Measurements from ENCODE around the gene COA5.
A peak's percentile ranks its signal among the peaks of the same experiment; 100 is the strongest.

COA5 gene

DNA sequence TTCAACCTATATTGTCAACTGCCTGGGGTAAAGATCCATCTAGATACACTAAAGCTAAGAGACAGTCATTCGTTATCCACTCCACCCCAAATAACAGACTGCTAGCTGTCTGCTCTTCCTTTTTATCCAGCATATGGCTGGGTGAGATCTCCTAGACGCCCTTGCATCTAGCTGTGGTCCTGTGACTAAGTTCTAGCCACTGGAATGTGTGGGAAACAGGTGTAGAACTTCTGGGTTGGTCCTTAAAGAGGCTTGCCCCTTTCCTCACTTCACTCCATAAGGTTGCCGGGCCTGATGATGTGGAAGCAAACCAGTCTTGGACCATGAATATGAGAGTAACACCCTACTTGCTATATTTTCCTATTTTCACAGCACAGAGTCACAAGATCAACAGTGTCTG, 3.2 kb downstream of the COA5 start:
- no peak for DNase-seq
- H3K27me3 ChIP-seq (ENCODE audit: control insufficient read depth in 1 of 2, insufficient read depth in 1 of 2, low read length in 2 of 2) = no peaks in the 10 kb centered on the region
- no peak overlapping the region for H3K23ac ChIP-seq (ENCODE audit: low read length in 2 of 2)
- no peak overlapping the region for H2BK120ac ChIP-seq (ENCODE audit: low read depth, low read length)
- no peak overlapping the region for H3K27ac ChIP-seq (ENCODE audit: low read length, poor library complexity, severe bottlenecking)
- WGBS = 91% methylated on average over 1 of the region's 3 CpGs
- H2AFZ ChIP-seq (ENCODE audit: low read depth, low read length) = no peak overlapping the region
- peak overlapping the region; percentile 7 for H3K9ac ChIP-seq (ENCODE audit: low read length)
- H3K18ac ChIP-seq (ENCODE audit: low read depth in 1 of 2, low read length in 2 of 2) = no peak overlapping the region
- no peak overlapping the region for H3K14ac ChIP-seq (ENCODE audit: low read length in 2 of 2)
- no peak overlapping the region for H3K4me3 ChIP-seq (ENCODE audit: insufficient read depth in 1 of 2, low read depth in 1 of 2, low read length in 2 of 2)
- no peak overlapping the region for H2AK5ac ChIP-seq (ENCODE audit: low read length, severe bottlenecking)
- no peak overlapping the region for H3K4ac ChIP-seq (ENCODE audit: low read depth in 1 of 2, low read length in 2 of 2)
- no peak overlapping the region for H2BK12ac ChIP-seq (ENCODE audit: low read length in 2 of 2)
- peaks cover 25% of the 10 kb centered on the region for H3K79me1 ChIP-seq (replicated peaks; ENCODE audit: low read length, poor library complexity, severe bottlenecking)
- no peak overlapping the region for H2BK5ac ChIP-seq (ENCODE audit: low read depth, low read length, poor library complexity, severe bottlenecking)
- peaks cover 13% of the 10 kb centered on the region for H3K4me1 ChIP-seq (ENCODE audit: control insufficient read depth, insufficient read depth, low read depth, low read length)
- peaks cover 8 to 37% of the 10 kb centered on the region in 2 experiments for H3K36me3 ChIP-seq (ENCODE audit: control insufficient read depth in 1 of 2, insufficient read depth in 2 of 2, low read depth in 1 of 2, low read length in 2 of 2)
- no peak overlapping the region for H4K8ac ChIP-seq (ENCODE audit: low read length)
- H2BK15ac ChIP-seq (ENCODE audit: low read depth, poor library complexity, severe bottlenecking) = no peak overlapping the region
- H3K9me3 ChIP-seq (ENCODE audit: control insufficient read depth, low read length) = no peaks in the 10 kb centered on the region
- no peak overlapping the region for H3K4me2 ChIP-seq (ENCODE audit: low read length, poor library complexity, severe bottlenecking)
- H4K91ac ChIP-seq (ENCODE audit: low read length) = no peak overlapping the region

DNA sequence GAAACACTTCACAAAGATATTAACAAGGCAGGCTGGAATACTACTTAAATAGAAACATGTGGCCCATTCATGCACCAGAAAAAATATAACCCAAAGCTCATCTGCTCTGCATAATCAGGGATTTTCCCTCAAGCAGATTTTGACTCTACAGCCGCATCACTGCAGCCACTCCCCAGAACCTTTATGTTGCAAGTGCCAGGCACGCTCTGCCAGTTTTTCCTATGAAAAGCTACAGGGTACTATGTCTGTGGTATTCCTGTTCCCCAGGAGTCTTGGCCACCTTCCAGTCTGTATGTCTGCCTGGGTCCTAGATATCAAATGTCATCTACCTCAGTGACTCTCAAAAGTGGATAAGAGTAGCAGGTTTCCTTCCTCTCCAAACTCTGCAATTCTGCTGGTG, 3.8 kb downstream of the COA5 start:
- H2AK5ac ChIP-seq (ENCODE audit: low read length, severe bottlenecking) = no peak overlapping the region
- DNase-seq = no peak
- WGBS = 98% methylated on average over 2 of the region's 2 CpGs
- H3K4me2 ChIP-seq (ENCODE audit: low read length, poor library complexity, severe bottlenecking) = no peak overlapping the region
- H4K8ac ChIP-seq (ENCODE audit: low read length) = no peak overlapping the region
- no peak overlapping the region for H2BK12ac ChIP-seq (ENCODE audit: low read length in 2 of 2)
- H3K4ac ChIP-seq (ENCODE audit: low read depth in 1 of 2, low read length in 2 of 2) = no peak overlapping the region
- no peak overlapping the region for H2BK5ac ChIP-seq (ENCODE audit: low read depth, low read length, poor library complexity, severe bottlenecking)
- no peak overlapping the region for H4K91ac ChIP-seq (ENCODE audit: low read length)
- H2AFZ ChIP-seq (ENCODE audit: low read depth, low read length) = no peak overlapping the region
- H3K4me1 ChIP-seq (ENCODE audit: control insufficient read depth, insufficient read depth, low read depth, low read length) = peaks cover 11% of the 10 kb centered on the region
- H3K9ac ChIP-seq (ENCODE audit: low read length) = peak overlapping the region; percentile 7
- peaks cover 13 to 41% of the 10 kb centered on the region in 2 experiments for H3K36me3 ChIP-seq (ENCODE audit: control insufficient read depth in 1 of 2, insufficient read depth in 2 of 2, low read depth in 1 of 2, low read length in 2 of 2)
- H3K9me3 ChIP-seq (ENCODE audit: control insufficient read depth, low read length) = no peaks in the 10 kb centered on the region
- no peaks in the 10 kb centered on the region for H3K27me3 ChIP-seq (ENCODE audit: control insufficient read depth in 1 of 2, insufficient read depth in 1 of 2, low read length in 2 of 2)
- no peak overlapping the region for H3K18ac ChIP-seq (ENCODE audit: low read depth in 1 of 2, low read length in 2 of 2)
- H3K23ac ChIP-seq (ENCODE audit: low read length in 2 of 2) = no peak overlapping the region
- no peak overlapping the region for H2BK120ac ChIP-seq (ENCODE audit: low read depth, low read length)
- H3K27ac ChIP-seq (ENCODE audit: low read length, poor library complexity, severe bottlenecking) = no peak overlapping the region
- H2BK15ac ChIP-seq (ENCODE audit: low read depth, poor library complexity, severe bottlenecking) = no peak overlapping the region
- peaks cover 27% of the 10 kb centered on the region for H3K79me1 ChIP-seq (replicated peaks; ENCODE audit: low read length, poor library complexity, severe bottlenecking)
- H3K4me3 ChIP-seq (ENCODE audit: insufficient read depth in 1 of 2, low read depth in 1 of 2, low read length in 2 of 2) = no peak overlapping the region
- no peak overlapping the region for H3K14ac ChIP-seq (ENCODE audit: low read length in 2 of 2)

DNA sequence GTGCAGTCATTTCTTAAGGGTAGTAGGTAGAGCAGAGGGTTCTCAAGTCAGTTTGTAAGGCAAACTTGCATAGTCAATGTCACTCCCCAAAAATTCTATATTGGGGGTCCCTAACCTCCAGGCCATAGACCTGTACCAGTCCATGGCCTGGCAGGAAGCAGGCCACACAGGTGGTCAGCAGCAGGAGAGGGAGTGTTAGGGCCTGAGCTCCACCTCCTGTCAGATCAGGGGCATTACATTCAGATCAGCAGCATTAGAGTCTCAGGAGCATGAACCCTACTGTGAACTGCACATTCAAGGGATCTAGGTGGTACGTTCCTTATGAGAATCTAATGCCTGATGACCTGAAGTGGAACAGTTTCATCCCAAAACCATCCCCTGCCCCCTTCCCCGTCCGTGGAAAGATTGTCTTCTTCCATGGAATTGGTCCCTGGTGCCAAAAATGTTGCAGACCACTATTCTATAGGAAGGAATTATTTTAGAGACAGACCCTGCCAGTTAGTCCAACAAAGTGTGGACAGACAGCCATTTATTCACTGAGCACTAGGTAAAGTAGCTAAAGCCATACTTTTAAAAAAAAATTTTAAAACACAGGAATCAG, 6.7 kb downstream of the COA5 start:
- Histone ChIP-seq H3K27me3 (ENCODE audit: control insufficient read depth in 1 of 2, insufficient read depth in 1 of 2, low read length in 2 of 2) (no peaks in the 10 kb centered on the region), H3K4me1 (ENCODE audit: control insufficient read depth, insufficient read depth, low read depth, low read length) (peaks cover 5% of the 10 kb centered on the region), H2BK120ac (ENCODE audit: low read depth, low read length) (no peak overlapping the region), H3K79me1 (replicated peaks; ENCODE audit: low read length, poor library complexity, severe bottlenecking) (peaks cover 21% of the 10 kb centered on the region), H2BK15ac (ENCODE audit: low read depth, poor library complexity, severe bottlenecking) (no peak overlapping the region), H3K36me3 (ENCODE audit: control insufficient read depth in 1 of 2, insufficient read depth in 2 of 2, low read depth in 1 of 2, low read length in 2 of 2) (peaks cover 16 to 60% of the 10 kb centered on the region in 2 experiments), H3K4ac (ENCODE audit: low read depth in 1 of 2, low read length in 2 of 2) (no peak overlapping the region), H3K14ac (ENCODE audit: low read length in 2 of 2) (no peak overlapping the region), H3K4me3 (ENCODE audit: insufficient read depth in 1 of 2, low read depth in 1 of 2, low read length in 2 of 2) (no peak overlapping the region), H2AFZ (ENCODE audit: low read depth, low read length) (no peak overlapping the region), H4K91ac (ENCODE audit: low read length) (no peak overlapping the region), H2BK12ac (ENCODE audit: low read length in 2 of 2) (no peak overlapping the region), H3K18ac (ENCODE audit: low read depth in 1 of 2, low read length in 2 of 2) (no peak overlapping the region), H2AK5ac (ENCODE audit: low read length, severe bottlenecking) (no peak overlapping the region), H3K9ac (ENCODE audit: low read length) (no peak overlapping the region), H4K8ac (ENCODE audit: low read length) (peak overlapping the region; percentile 54), H3K9me3 (ENCODE audit: control insufficient read depth, low read length) (no peaks in the 10 kb centered on the region), H3K23ac (ENCODE audit: low read length in 2 of 2) (no peak overlapping the region), H3K4me2 (ENCODE audit: low read length, poor library complexity, severe bottlenecking) (no peak overlapping the region), H2BK5ac (ENCODE audit: low read depth, low read length, poor library complexity, severe bottlenecking) (no peak overlapping the region), H3K27ac (ENCODE audit: low read length, poor library complexity, severe bottlenecking) (no peak overlapping the region)
- WGBS = 87% methylated on average over 3 of the region's 3 CpGs
- peak; percentile 59 for DNase-seq

DNA sequence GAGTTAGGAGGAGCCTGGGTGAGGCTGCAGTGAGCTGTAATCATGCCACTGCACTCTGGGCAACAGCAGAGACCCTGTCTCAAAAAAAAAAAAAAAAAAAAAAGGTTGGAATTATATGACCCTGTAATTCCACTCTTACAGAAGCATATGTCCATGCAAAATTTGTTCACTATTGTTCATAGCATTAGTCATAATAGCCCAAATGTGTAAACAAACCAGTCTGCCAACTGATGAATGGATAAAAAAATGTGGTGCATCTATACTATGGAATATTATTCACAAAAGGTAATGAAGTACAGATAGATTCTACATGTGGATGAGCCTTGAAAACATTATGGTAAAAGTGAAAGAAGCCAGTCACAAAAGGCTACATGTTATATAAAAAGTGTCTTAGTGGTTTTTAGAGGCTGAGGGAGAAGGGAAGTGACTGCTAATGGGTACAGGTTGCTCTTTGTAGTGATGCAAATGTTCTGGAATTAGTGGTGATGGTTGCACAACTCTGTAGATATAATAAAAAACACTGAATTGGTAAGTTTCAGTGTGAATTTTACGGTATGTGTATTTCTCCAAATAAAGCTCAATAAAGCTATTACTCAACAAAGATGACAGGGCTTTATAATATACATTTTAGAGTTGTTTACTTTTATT, 9.4 kb downstream of the COA5 start:
- no peak overlapping the region for H3K27ac ChIP-seq (ENCODE audit: low read length, poor library complexity, severe bottlenecking)
- H4K91ac ChIP-seq (ENCODE audit: low read length) = no peak overlapping the region
- H2AK5ac ChIP-seq (ENCODE audit: low read length, severe bottlenecking) = no peak overlapping the region
- H3K4me3 ChIP-seq (ENCODE audit: insufficient read depth in 1 of 2, low read depth in 1 of 2, low read length in 2 of 2) = no peak overlapping the region
- no peak overlapping the region for H3K4ac ChIP-seq (ENCODE audit: low read depth in 1 of 2, low read length in 2 of 2)
- no peak overlapping the region for H3K9ac ChIP-seq (ENCODE audit: low read length)
- H3K27me3 ChIP-seq (ENCODE audit: control insufficient read depth in 1 of 2, insufficient read depth in 1 of 2, low read length in 2 of 2) = no peaks in the 10 kb centered on the region
- no peaks in the 10 kb centered on the region for H3K4me1 ChIP-seq (ENCODE audit: control insufficient read depth, insufficient read depth, low read depth, low read length)
- no peak overlapping the region for H4K8ac ChIP-seq (ENCODE audit: low read length)
- peaks cover 16 to 65% of the 10 kb centered on the region in 2 experiments for H3K36me3 ChIP-seq (ENCODE audit: control insufficient read depth in 1 of 2, insufficient read depth in 2 of 2, low read depth in 1 of 2, low read length in 2 of 2)
- WGBS = no CpG with 5 or more reads among the region's 1 CpG
- no peak overlapping the region for H2BK12ac ChIP-seq (ENCODE audit: low read length in 2 of 2)
- H3K18ac ChIP-seq (ENCODE audit: low read depth in 1 of 2, low read length in 2 of 2) = no peak overlapping the region
- peak; percentile 7 for DNase-seq
- H3K9me3 ChIP-seq (ENCODE audit: control insufficient read depth, low read length) = no peaks in the 10 kb centered on the region
- H3K79me1 ChIP-seq (replicated peaks; ENCODE audit: low read length, poor library complexity, severe bottlenecking) = peaks cover 6% of the 10 kb centered on the region
- H2BK5ac ChIP-seq (ENCODE audit: low read depth, low read length, poor library complexity, severe bottlenecking) = no peak overlapping the region
- no peak overlapping the region for H2AFZ ChIP-seq (ENCODE audit: low read depth, low read length)
- no peak overlapping the region for H3K4me2 ChIP-seq (ENCODE audit: low read length, poor library complexity, severe bottlenecking)
- H3K23ac ChIP-seq (ENCODE audit: low read length in 2 of 2) = no peak overlapping the region
- H3K14ac ChIP-seq (ENCODE audit: low read length in 2 of 2) = no peak overlapping the region
- no peak overlapping the region for H2BK120ac ChIP-seq (ENCODE audit: low read depth, low read length)
- no peak overlapping the region for H2BK15ac ChIP-seq (ENCODE audit: low read depth, poor library complexity, severe bottlenecking)
